AG09319 (cell line): Measurements from ENCODE around the gene MALSU1.

Source experiments
- DNase-seq: peaks from one replicate; pipeline ENCODE4 v3.0.0-alpha.2; 2010; ENCODE audit warnings: low read depth; ENCODE audit errors: extremely low read depth
- TF ChIP-seq, protein P1 (sequence below): IDR thresholded peaks from 2 replicates; pipeline ENCODE4 v1.5.1; 2011; ENCODE audit warnings: low read depth, mild to moderate bottlenecking, inconsistent platforms, low read length, moderate library complexity

Gene MALSU1

GRCh38 chr7:23285657-23286646 is 13.2 kb upstream of the MALSU1 start:
- no peak for DNase-seq
- TF ChIP-seq, protein P1, sequence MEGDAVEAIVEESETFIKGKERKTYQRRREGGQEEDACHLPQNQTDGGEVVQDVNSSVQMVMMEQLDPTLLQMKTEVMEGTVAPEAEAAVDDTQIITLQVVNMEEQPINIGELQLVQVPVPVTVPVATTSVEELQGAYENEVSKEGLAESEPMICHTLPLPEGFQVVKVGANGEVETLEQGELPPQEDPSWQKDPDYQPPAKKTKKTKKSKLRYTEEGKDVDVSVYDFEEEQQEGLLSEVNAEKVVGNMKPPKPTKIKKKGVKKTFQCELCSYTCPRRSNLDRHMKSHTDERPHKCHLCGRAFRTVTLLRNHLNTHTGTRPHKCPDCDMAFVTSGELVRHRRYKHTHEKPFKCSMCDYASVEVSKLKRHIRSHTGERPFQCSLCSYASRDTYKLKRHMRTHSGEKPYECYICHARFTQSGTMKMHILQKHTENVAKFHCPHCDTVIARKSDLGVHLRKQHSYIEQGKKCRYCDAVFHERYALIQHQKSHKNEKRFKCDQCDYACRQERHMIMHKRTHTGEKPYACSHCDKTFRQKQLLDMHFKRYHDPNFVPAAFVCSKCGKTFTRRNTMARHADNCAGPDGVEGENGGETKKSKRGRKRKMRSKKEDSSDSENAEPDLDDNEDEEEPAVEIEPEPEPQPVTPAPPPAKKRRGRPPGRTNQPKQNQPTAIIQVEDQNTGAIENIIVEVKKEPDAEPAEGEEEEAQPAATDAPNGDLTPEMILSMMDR = no peak

DNA sequence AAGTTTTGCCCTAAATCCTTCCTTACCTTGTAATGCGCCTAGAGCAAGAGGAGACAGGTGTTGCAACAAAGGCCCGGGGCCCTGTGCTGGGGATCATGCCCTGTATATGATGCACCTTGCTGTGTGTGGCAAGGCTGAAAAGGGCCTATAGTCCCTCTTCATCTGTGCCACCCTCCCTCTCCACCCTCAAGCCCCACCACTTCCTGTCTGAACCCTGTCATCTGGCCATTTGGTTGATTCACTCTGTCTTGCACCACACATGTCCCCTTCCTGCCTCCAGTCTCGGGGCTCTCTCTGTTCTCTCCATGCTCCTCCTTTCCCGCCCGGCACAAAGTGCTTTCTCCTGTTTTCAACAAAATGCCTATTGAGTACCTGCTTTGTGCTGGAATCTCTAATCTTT is 11.5 kb upstream of the MALSU1 start:
- DNase-seq = no peak
- TF ChIP-seq, protein P1 = no peak

DNA sequence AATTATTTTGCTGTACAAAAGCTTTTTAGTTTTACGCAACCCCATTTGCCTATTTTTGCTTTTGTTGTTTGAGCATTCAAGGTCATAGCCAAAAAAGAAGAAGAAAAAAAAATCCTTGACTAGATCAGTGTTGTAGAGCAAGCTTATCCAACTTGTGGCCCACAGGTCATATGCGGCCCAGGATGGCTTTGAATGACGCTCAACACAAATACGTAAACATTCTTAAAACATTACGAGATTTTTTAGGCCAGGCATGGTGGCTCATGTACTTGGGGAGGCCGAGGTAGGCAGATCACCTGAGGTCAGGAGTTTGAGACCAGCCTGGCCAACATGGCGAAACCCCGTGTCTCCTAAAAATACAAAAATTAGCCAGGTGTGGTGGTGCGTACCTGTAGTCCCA is 8.1 kb upstream of the MALSU1 start:
- TF ChIP-seq, protein P1 = no peak
- DNase-seq = no peak

DNA sequence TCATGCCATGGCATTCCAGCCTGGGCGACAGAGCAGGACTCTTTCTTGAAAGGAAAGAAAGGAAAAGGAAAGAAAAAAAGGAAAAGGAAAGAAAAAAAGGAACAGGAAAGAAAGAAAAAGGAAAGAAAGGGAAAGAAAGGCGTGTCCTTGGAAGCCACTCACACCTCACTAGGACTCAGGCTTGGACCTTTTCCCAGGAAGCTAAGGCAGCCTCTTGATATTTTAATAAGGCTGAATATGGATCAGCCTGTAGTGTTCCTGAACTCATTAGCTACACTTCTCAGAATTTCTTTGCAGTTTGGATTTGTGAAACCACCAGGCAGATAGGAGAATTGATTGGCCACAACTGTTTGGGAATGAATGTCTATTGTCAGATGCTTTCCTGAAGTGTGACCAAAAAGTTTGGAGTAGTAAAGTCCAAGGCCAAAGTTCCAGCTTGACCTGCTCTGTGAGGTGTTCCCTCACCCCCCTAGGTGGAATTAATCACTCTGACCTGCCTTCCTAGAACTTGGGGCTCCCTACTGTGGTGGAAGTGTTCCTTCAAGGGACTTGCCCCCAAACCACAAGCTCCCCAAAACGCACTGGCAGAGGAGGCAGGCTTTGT is 7.1 kb upstream of the MALSU1 start:
- no peak for DNase-seq
- TF ChIP-seq, protein P1 = no peak

DNA sequence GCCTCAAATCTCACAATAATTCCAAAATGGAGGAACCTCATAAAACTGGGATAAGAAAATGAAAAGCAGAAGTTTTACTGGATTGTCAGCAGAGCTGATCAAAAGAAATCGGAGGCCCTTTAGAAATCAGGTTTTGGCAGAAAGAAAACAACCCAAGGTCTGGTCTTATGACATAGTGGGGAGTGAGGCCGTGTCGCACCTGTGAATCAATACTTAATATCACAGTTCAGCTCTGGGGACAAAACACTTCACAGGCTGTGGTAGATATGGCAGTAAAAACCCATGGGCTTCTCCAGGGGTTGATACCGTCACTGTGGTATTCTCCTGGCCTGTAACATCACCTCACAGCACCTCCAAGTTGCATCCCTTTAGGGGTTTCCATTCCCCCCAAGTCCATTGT is 6.5 kb upstream of the MALSU1 start:
- DNase-seq = no peak
- TF ChIP-seq, protein P1 = no peak

- TF ChIP-seq, protein P1 = no peak
- no peak for DNase-seq
These were observed 5.6 kb upstream of the MALSU1 start for GRCh38 chr7:23293500-23294073.
